ENCODE data around the gene AK8.
"Not testable (repeated sequence)": the region's sequence is repeated elsewhere in the genome, so short reads cannot be mapped to it uniquely, and the experiment has no call there.

The AK8 gene

GRCh38 chr9:132711846-132712245, 166.2 kb downstream of the AK8 start:
- DNase-seq (ENCODE audit: low read depth in 2 of 2) = no peak

- DNase-seq (ENCODE audit: low read depth in 2 of 2) = not testable (repeated sequence)
Measured at GRCh38 chr9:132711152-132711551, 166.9 kb downstream of the AK8 start.

- DNase-seq (ENCODE audit: low read depth in 2 of 2) = no peak
Measured at GRCh38 chr9:132710333-132710732, 167.8 kb downstream of the AK8 start.

GRCh38 chr9:132708769-132709430, 169.2 kb downstream of the AK8 start:
- no peak for DNase-seq (ENCODE audit: low read depth in 2 of 2)

- DNase-seq (ENCODE audit: low read depth in 2 of 2) = no peak
Measured at GRCh38 chr9:132708239-132708638, 169.8 kb downstream of the AK8 start.

GRCh38 chr9:132703336-132703735, 174.7 kb downstream of the AK8 start:
- no peak for DNase-seq (ENCODE audit: low read depth in 2 of 2)

- DNase-seq (ENCODE audit: low read depth in 2 of 2) = no peak
Measured at GRCh38 chr9:132702254-132702653, 175.8 kb downstream of the AK8 start.

GRCh38 chr9:132699956-132700355, 178.1 kb downstream of the AK8 start:
- DNase-seq (ENCODE audit: low read depth in 2 of 2) = no peak

- DNase-seq (ENCODE audit: low read depth in 2 of 2) = no peak
Measured at GRCh38 chr9:132698989-132699388, 179.1 kb downstream of the AK8 start.

- DNase-seq (ENCODE audit: low read depth in 2 of 2) = no peak
Measured at GRCh38 chr9:132697230-132697629, 180.9 kb downstream of the AK8 start.

- no peak for DNase-seq (ENCODE audit: low read depth in 2 of 2)
Measured at GRCh38 chr9:132694144-132694543, 183.9 kb downstream of the AK8 start.

- no peak for DNase-seq (ENCODE audit: low read depth in 2 of 2)
Measured at GRCh38 chr9:132690696-132691095, 187.4 kb downstream of the AK8 start.

- no peak for DNase-seq (ENCODE audit: low read depth in 2 of 2)
Measured at GRCh38 chr9:132683873-132684272, 194.2 kb downstream of the AK8 start.

- DNase-seq (ENCODE audit: low read depth in 2 of 2) = no peak
Measured at GRCh38 chr9:132681561-132681960, 196.5 kb downstream of the AK8 start.

- DNase-seq (ENCODE audit: low read depth in 2 of 2) = no peak
Measured at GRCh38 chr9:132679946-132680625, 198.0 kb downstream of the AK8 start.

GRCh38 chr9:132677976-132678375, 200.1 kb downstream of the AK8 start:
- DNase-seq (ENCODE audit: low read depth in 2 of 2) = no peak

All from stimulated activated CD8-positive, alpha-beta memory T cell treated with anti-CD3 and anti-CD28 coated beads, Interleukin-7, amount 100 ng/mL, for 1 hour (primary cell).